ENCODE data around the gene RMDN2.
"Not testable (repeated sequence)": the region's sequence is repeated elsewhere in the genome, so short reads cannot be mapped to it uniquely, and the experiment has no call there.

Gene RMDN2

GRCh38 chr2:37912056-37912455, 13.0 kb upstream of the RMDN2 start:
- no peak overlapping the region for H3K27ac Mint-ChIP-seq
- no peaks in the 10 kb centered on the region for H3K9me3 Mint-ChIP-seq
- peaks cover 2% of the 10 kb centered on the region for H3K27me3 Mint-ChIP-seq

GRCh38 chr2:37912616-37913015, 12.5 kb upstream of the RMDN2 start:
- peaks cover 4% of the 10 kb centered on the region for H3K27me3 Mint-ChIP-seq
- no peak overlapping the region for H3K4me3 Mint-ChIP-seq
- no peak overlapping the region for H3K27ac Mint-ChIP-seq
- no peaks in the 10 kb centered on the region for H3K36me3 Mint-ChIP-seq (ENCODE audit: low read depth)
- no peaks in the 10 kb centered on the region for H3K9me3 Mint-ChIP-seq
- H3K4me1 Mint-ChIP-seq (ENCODE audit: low read depth): no peaks in the 10 kb centered on the region

More at GRCh38 chr2:37912056-37912455, 13.0 kb upstream of the RMDN2 start:
- Mint-ChIP-seq H3K4me3 (no peak overlapping the region), H3K4me1 (ENCODE audit: low read depth) (no peaks in the 10 kb centered on the region), H3K36me3 (ENCODE audit: low read depth) (no peaks in the 10 kb centered on the region)

GRCh38 chr2:37914340-37914739, 10.7 kb upstream of the RMDN2 start:
- H3K27me3 Mint-ChIP-seq: peaks cover 8% of the 10 kb centered on the region
- H3K4me1 Mint-ChIP-seq (ENCODE audit: low read depth): no peaks in the 10 kb centered on the region
- no peaks in the 10 kb centered on the region for H3K36me3 Mint-ChIP-seq (ENCODE audit: low read depth)

GRCh38 chr2:37915773-37916172, 9.3 kb upstream of the RMDN2 start:
- Mint-ChIP-seq H3K4me3 (no peak overlapping the region), H3K27ac (no peak overlapping the region), H3K9me3 (no peaks in the 10 kb centered on the region), H3K4me1 (ENCODE audit: low read depth) (no peaks in the 10 kb centered on the region), H3K27me3 (peaks cover 8% of the 10 kb centered on the region), H3K36me3 (ENCODE audit: low read depth) (no peaks in the 10 kb centered on the region)

More at GRCh38 chr2:37914340-37914739, 10.7 kb upstream of the RMDN2 start:
- no peak overlapping the region for H3K27ac Mint-ChIP-seq
- no peaks in the 10 kb centered on the region for H3K9me3 Mint-ChIP-seq
- H3K4me3 Mint-ChIP-seq: no peak overlapping the region

- Mint-ChIP-seq H3K4me3 (no peak overlapping the region), H3K27me3 (peaks cover 11% of the 10 kb centered on the region), H3K27ac (no peak overlapping the region), H3K4me1 (ENCODE audit: low read depth) (no peaks in the 10 kb centered on the region), H3K9me3 (no peaks in the 10 kb centered on the region), H3K36me3 (ENCODE audit: low read depth) (no peaks in the 10 kb centered on the region)
These were observed 8.5 kb upstream of the RMDN2 start for GRCh38 chr2:37916512-37917082.

- no peak overlapping the region for H3K27ac Mint-ChIP-seq
- H3K9me3 Mint-ChIP-seq: no peaks in the 10 kb centered on the region
- no peaks in the 10 kb centered on the region for H3K36me3 Mint-ChIP-seq (ENCODE audit: low read depth)
- no peaks in the 10 kb centered on the region for H3K4me1 Mint-ChIP-seq (ENCODE audit: low read depth)
- no peak overlapping the region for H3K4me3 Mint-ChIP-seq
- H3K27me3 Mint-ChIP-seq: peaks cover 12% of the 10 kb centered on the region
These were observed 7.5 kb upstream of the RMDN2 start for GRCh38 chr2:37917281-37918228.

GRCh38 chr2:37918742-37919186, 6.3 kb upstream of the RMDN2 start:
- no peaks in the 10 kb centered on the region for H3K4me1 Mint-ChIP-seq (ENCODE audit: low read depth)
- H3K4me3 Mint-ChIP-seq: no peak overlapping the region
- H3K27ac Mint-ChIP-seq: no peak overlapping the region
- H3K27me3 Mint-ChIP-seq: peaks cover 12% of the 10 kb centered on the region
- no peaks in the 10 kb centered on the region for H3K36me3 Mint-ChIP-seq (ENCODE audit: low read depth)
- no peaks in the 10 kb centered on the region for H3K9me3 Mint-ChIP-seq

- Mint-ChIP-seq H3K4me3 (no peak overlapping the region), H3K4me1 (ENCODE audit: low read depth) (peaks cover 8% of the 10 kb centered on the region), H3K36me3 (ENCODE audit: low read depth) (peaks cover 2% of the 10 kb centered on the region), H3K27me3 (peaks cover 12% of the 10 kb centered on the region), H3K27ac (no peak overlapping the region), H3K9me3 (no peaks in the 10 kb centered on the region)
These were observed 5.5 kb upstream of the RMDN2 start for GRCh38 chr2:37919631-37920032.

GRCh38 chr2:37920570-37920969, 4.5 kb upstream of the RMDN2 start:
- no peak overlapping the region for H3K4me3 Mint-ChIP-seq
- H3K36me3 Mint-ChIP-seq (ENCODE audit: low read depth): peaks cover 4% of the 10 kb centered on the region
- H3K9me3 Mint-ChIP-seq: no peaks in the 10 kb centered on the region
- H3K27me3 Mint-ChIP-seq: peaks cover 12% of the 10 kb centered on the region
- H3K4me1 Mint-ChIP-seq (ENCODE audit: low read depth): peaks cover 10% of the 10 kb centered on the region
- H3K27ac Mint-ChIP-seq: no peak overlapping the region

- Mint-ChIP-seq H3K4me3 (no peak overlapping the region), H3K4me1 (ENCODE audit: low read depth) (peaks cover 10% of the 10 kb centered on the region), H3K9me3 (no peaks in the 10 kb centered on the region), H3K36me3 (ENCODE audit: low read depth) (peaks cover 4% of the 10 kb centered on the region), H3K27me3 (peaks cover 12% of the 10 kb centered on the region), H3K27ac (no peak overlapping the region)
These were observed 3.3 kb upstream of the RMDN2 start for GRCh38 chr2:37921781-37922180.

- Mint-ChIP-seq H3K27me3 (peaks cover 8% of the 10 kb centered on the region), H3K36me3 (ENCODE audit: low read depth) (peaks cover 4% of the 10 kb centered on the region), H3K4me3 (no peak overlapping the region), H3K4me1 (ENCODE audit: low read depth) (peaks cover 16% of the 10 kb centered on the region), H3K27ac (no peak overlapping the region), H3K9me3 (no peaks in the 10 kb centered on the region)
These were observed 1.6 kb upstream of the RMDN2 start for GRCh38 chr2:37923308-37924055.

GRCh38 chr2:37926635-37927034, 1.5 kb downstream of the RMDN2 start:
- no peak overlapping the region for H3K27ac Mint-ChIP-seq
- H3K27me3 Mint-ChIP-seq: peaks cover under 1% of the 10 kb centered on the region
- peaks cover 22% of the 10 kb centered on the region for H3K36me3 Mint-ChIP-seq (ENCODE audit: low read depth)
- no peak overlapping the region for H3K4me3 Mint-ChIP-seq
- H3K4me1 Mint-ChIP-seq (ENCODE audit: low read depth): peaks cover 33% of the 10 kb centered on the region
- H3K9me3 Mint-ChIP-seq: no peaks in the 10 kb centered on the region

- Mint-ChIP-seq H3K9me3 (no peaks in the 10 kb centered on the region), H3K27me3 (no peaks in the 10 kb centered on the region), H3K36me3 (ENCODE audit: low read depth) (peaks cover 23% of the 10 kb centered on the region), H3K27ac (no peak overlapping the region), H3K4me1 (ENCODE audit: low read depth) (peaks cover 34% of the 10 kb centered on the region), H3K4me3 (no peak overlapping the region)
These were observed 3.3 kb downstream of the RMDN2 start for GRCh38 chr2:37928377-37928776.

GRCh38 chr2:37930392-37930791, 5.3 kb downstream of the RMDN2 start:
- not testable (repeated sequence) for H3K27ac Mint-ChIP-seq, H3K4me3 Mint-ChIP-seq, H3K9me3 Mint-ChIP-seq, H3K27me3 Mint-ChIP-seq
- Mint-ChIP-seq H3K36me3 (ENCODE audit: low read depth) (peaks cover 22% of the 10 kb centered on the region), H3K4me1 (ENCODE audit: low read depth) (peaks cover 40% of the 10 kb centered on the region)

- H3K36me3 Mint-ChIP-seq (ENCODE audit: low read depth): peaks cover 22% of the 10 kb centered on the region
- not testable (repeated sequence) for H3K27ac Mint-ChIP-seq, H3K9me3 Mint-ChIP-seq, H3K4me3 Mint-ChIP-seq, H3K27me3 Mint-ChIP-seq
- peaks cover 65% of the 10 kb centered on the region for H3K4me1 Mint-ChIP-seq (ENCODE audit: low read depth)
These were observed 7.8 kb downstream of the RMDN2 start for GRCh38 chr2:37932873-37933272.
